Bronchial epithelial cell (primary cell): Measurements from ENCODE around the gene SUV39H2. TPM values are rescaled to one million over a fixed set of nuclear protein-coding genes. Genes with fewer than 3 reads are reported as not detected.
"Not testable (repeated sequence)": the region's sequence is repeated elsewhere in the genome, so short reads cannot be mapped to it uniquely, and the experiment has no call there.

Experiments used
- DNase-seq: peaks from one replicate; pipeline ENCODE4 v3.0.0-alpha.2; 2010; ENCODE audit warnings: low read depth
- FAIRE-seq: peaks from 2 replicates; lab custom pipeline; 2011; peaks lifted over from hg19 to GRCh38; lab: Jason Lieb, UNC
- H3K27me3 ChIP-seq: 2 replicates; pipeline ENCODE4 v1.5.1; 2011; ENCODE audit warnings: low read length; ENCODE audit not compliant: control insufficient read depth, insufficient read depth
- H3K36me3 ChIP-seq: 2 replicates; pipeline ENCODE4 v1.5.1; 2011; ENCODE audit warnings: low read length; ENCODE audit not compliant: control insufficient read depth, insufficient read depth
- H3K4me3 ChIP-seq: 2 replicates; pipeline ENCODE4 v1.5.1; 2011; ENCODE audit warnings: mild to moderate bottlenecking, low read depth, low read length, control low read depth
- CTCF ChIP-seq: IDR thresholded peaks from 2 replicates; pipeline ENCODE4 v1.5.1; 2011; ENCODE audit warnings: mild to moderate bottlenecking, moderate library complexity, low read length, control low read depth, inconsistent platforms; ENCODE audit not compliant: insufficient read depth, severe bottlenecking
- total RNA-seq: library from RNA; depleted of rRNA; stranded (reverse); fragments of >200 nt; gene quantifications from 2 replicates; pipeline ENCODE4 v1.2.1, GENCODE V29; 2014

SUV39H2 gene
- total RNA-seq, 1 donor from 2014 or later, result 7.4 TPM

- peaks cover 6% of the 10 kb centered on the region for H3K36me3 ChIP-seq
- no peak for TF ChIP-seq CTCF
These were observed 47.4 kb downstream of the SUV39H2 start for GRCh38 chr10:14926061-14926470.

GRCh38 chr10:14926722-14927416 is 48.2 kb downstream of the SUV39H2 start:
- Histone ChIP-seq H3K36me3 (peaks cover 3% of the 10 kb centered on the region), H3K4me3 (no peak overlapping the region), H3K27me3 (no peaks in the 10 kb centered on the region)
- DNase-seq (no peak), FAIRE-seq (no peak)
- no peak for TF ChIP-seq CTCF

More at GRCh38 chr10:14926061-14926470, 47.4 kb downstream of the SUV39H2 start:
- Histone ChIP-seq H3K27me3 (no peaks in the 10 kb centered on the region), H3K4me3 (no peak overlapping the region)
- FAIRE-seq (no peak), DNase-seq (peak; percentile 45)

GRCh38 chr10:14930610-14931009 is 51.9 kb downstream of the SUV39H2 start:
- TF ChIP-seq CTCF, result no peak
- no peaks in the 10 kb centered on the region for H3K27me3 ChIP-seq
- FAIRE-seq (no peak), DNase-seq (no peak)
- peaks cover 3% of the 10 kb centered on the region for H3K36me3 ChIP-seq
- H3K4me3 ChIP-seq, result no peak overlapping the region

GRCh38 chr10:14936584-14936983 is 57.9 kb downstream of the SUV39H2 start:
- DNase-seq (no peak), FAIRE-seq (no peak)
- Histone ChIP-seq H3K4me3 (no peak overlapping the region), H3K36me3 (peaks cover 2% of the 10 kb centered on the region), H3K27me3 (no peaks in the 10 kb centered on the region)
- no peak for TF ChIP-seq CTCF

- H3K4me3 ChIP-seq, FAIRE-seq, DNase-seq, H3K36me3 ChIP-seq, H3K27me3 ChIP-seq: not testable (repeated sequence)
These were observed 60.3 kb downstream of the SUV39H2 start for GRCh38 chr10:14938971-14939370.

- not testable (repeated sequence) for H3K4me3 ChIP-seq, H3K36me3 ChIP-seq, H3K27me3 ChIP-seq
- DNase-seq (peak; percentile 17), FAIRE-seq (peak; percentile 97)
These were observed 63.7 kb downstream of the SUV39H2 start for GRCh38 chr10:14942147-14942949.

- not testable (repeated sequence) for H3K4me3 ChIP-seq, H3K36me3 ChIP-seq, DNase-seq, H3K27me3 ChIP-seq
- FAIRE-seq, result peak; percentile 64
These were observed 64.3 kb downstream of the SUV39H2 start for GRCh38 chr10:14942950-14943338.
